Measurements from ENCODE around the gene SSUH2. TPM values are rescaled to one million over a fixed set of nuclear protein-coding genes. Genes with fewer than 3 reads are reported as not detected.

SSUH2 gene
- total and polyA plus RNA-seq, 2 donors from 2014 or later = 0.44 to 0.88 TPM

DNA sequence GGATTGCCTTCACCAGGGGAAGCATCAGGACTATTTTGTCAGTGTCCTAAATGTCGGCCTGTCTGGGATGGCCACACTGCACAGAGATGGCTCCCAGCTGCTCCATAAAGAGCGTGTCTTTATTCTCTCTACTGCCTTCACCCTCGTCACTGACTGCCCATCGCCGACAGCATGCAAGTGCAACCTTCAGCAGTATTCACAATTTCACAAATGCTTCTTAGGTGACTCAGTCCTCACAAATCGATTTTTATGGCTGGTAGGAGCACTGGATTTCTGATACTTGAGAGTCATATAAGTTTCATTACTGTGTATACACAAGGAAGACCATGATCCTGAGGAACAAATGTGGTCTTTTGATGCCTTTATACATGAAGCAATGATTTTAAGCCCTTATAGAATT, 1.1 kb upstream of the SSUH2 start:
- Histone ChIP-seq H3K4me3 (ENCODE audit: low read length in 3 of 3) (no peak overlapping the region), H3K27me3 (ENCODE audit: control insufficient read depth, insufficient read depth, low read length) (no peaks in the 10 kb centered on the region), H3K27ac (ENCODE audit: low read depth in 2 of 2, low read length in 2 of 2) (no peak overlapping the region), H3K9me3 (ENCODE audit: control insufficient read depth in 2 of 3, insufficient read depth in 1 of 3, low read length in 3 of 3) (no peaks in the 10 kb centered on the region), H3K9ac (ENCODE audit: low read length in 3 of 3) (no peak overlapping the region), H3K36me3 (ENCODE audit: control insufficient read depth in 2 of 3, insufficient read depth in 3 of 3, low read length in 3 of 3) (no peaks in the 10 kb centered on the region), H3K4me1 (ENCODE audit: control insufficient read depth in 2 of 3, insufficient read depth in 2 of 3, low read depth in 1 of 3, low read length in 3 of 3) (no peaks in the 10 kb centered on the region)
- FAIRE-seq (no peak), DNase-seq (no peak)
- intact Hi-C loops (cut with DNase I) = no loop called here
- no peak for TF ChIP-seq CTCF (IDR thresholded peaks at IDR 0.05; ENCODE audit: borderline replicate concordance, extremely low read depth, insufficient read depth)

DNA sequence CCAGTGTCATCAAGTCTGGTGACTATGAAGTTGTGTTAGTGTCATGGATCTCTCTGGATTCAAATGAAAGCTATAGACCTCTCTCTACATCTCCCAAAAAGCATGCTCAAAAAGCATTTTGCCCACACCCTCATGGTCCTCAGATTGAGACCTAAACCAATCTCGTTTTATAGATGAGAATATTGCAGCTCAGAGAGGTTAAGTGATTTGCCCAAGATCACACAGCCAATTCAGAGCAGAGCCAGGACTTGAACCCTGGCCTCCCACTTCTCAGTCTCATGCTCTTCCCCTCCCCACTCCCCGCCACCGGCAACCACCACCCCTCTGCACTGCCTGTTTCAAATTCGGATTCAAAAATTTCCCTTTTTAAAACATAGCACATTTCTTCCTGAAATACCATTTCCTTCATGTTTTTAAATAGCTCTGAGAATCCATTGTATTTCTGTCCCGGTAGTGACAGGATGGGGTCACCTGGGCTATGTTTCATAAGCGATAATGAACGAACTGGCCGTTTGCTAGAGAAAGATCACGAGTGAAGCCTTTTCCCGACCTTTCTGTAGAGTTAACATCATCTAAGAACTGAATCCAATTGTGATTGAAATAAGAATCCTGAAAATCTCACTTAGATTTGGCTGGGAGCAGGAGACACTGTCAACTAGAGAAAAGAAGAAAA, 769 bp downstream of the SSUH2 start:
- Histone ChIP-seq H3K4me3 (ENCODE audit: low read length in 3 of 3) (no peak overlapping the region), H3K4me1 (ENCODE audit: control insufficient read depth in 2 of 3, insufficient read depth in 2 of 3, low read depth in 1 of 3, low read length in 3 of 3) (no peaks in the 10 kb centered on the region), H3K27ac (ENCODE audit: low read depth in 2 of 2, low read length in 2 of 2) (no peak overlapping the region), H3K27me3 (ENCODE audit: control insufficient read depth, insufficient read depth, low read length) (no peaks in the 10 kb centered on the region), H3K9me3 (ENCODE audit: control insufficient read depth in 2 of 3, insufficient read depth in 1 of 3, low read length in 3 of 3) (no peaks in the 10 kb centered on the region), H3K36me3 (ENCODE audit: control insufficient read depth in 2 of 3, insufficient read depth in 3 of 3, low read length in 3 of 3) (no peaks in the 10 kb centered on the region), H3K9ac (ENCODE audit: low read length in 3 of 3) (no peak overlapping the region)
- no peak for FAIRE-seq
- no peak for DNase-seq
- intact Hi-C loops (cut with DNase I) = no loop called here
- no peak for TF ChIP-seq CTCF (IDR thresholded peaks at IDR 0.05; ENCODE audit: borderline replicate concordance, extremely low read depth, insufficient read depth)

GRCh38 chr3:8642001-8642400, 2.6 kb downstream of the SSUH2 start:
- no peaks in the 10 kb centered on the region for H3K9me3 ChIP-seq (ENCODE audit: control insufficient read depth in 2 of 3, insufficient read depth in 1 of 3, low read length in 3 of 3)
- H3K9ac ChIP-seq (ENCODE audit: low read length in 3 of 3) = no peak overlapping the region
- no peaks in the 10 kb centered on the region for H3K27me3 ChIP-seq (ENCODE audit: control insufficient read depth, insufficient read depth, low read length)
- H3K27ac ChIP-seq (ENCODE audit: low read depth in 2 of 2, low read length in 2 of 2) = no peak overlapping the region
- no peak for TF ChIP-seq CTCF (IDR thresholded peaks at IDR 0.05; ENCODE audit: borderline replicate concordance, extremely low read depth, insufficient read depth)
- no peaks in the 10 kb centered on the region for H3K4me1 ChIP-seq (ENCODE audit: control insufficient read depth in 2 of 3, insufficient read depth in 2 of 3, low read depth in 1 of 3, low read length in 3 of 3)
- no peak for FAIRE-seq
- no peak for DNase-seq
- intact Hi-C loops (cut with DNase I) = no loop called here
- no peak overlapping the region for H3K4me3 ChIP-seq (ENCODE audit: low read length in 3 of 3)
- H3K36me3 ChIP-seq (ENCODE audit: control insufficient read depth in 2 of 3, insufficient read depth in 3 of 3, low read length in 3 of 3) = no peaks in the 10 kb centered on the region

DNA sequence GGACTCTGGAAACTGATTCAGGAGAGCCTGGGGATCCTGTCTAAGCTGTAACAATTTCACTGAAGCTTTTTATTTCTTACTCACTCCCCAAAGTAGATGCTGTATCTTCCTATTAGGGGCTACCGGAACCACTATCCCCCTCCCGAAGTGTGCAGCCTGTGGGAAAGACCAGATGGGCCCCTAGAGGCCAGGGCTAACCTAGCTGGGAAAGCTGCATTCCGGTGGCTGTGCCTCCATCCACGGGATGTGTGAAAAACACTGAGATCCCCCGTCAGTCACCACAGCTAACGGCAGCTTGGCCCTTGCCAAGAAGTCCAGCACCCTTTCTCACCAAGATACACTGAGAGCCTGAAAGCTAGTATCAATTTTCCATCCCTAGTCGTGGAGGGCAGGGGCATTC, 3.1 kb downstream of the SSUH2 start:
- no peaks in the 10 kb centered on the region for H3K27me3 ChIP-seq (ENCODE audit: control insufficient read depth, insufficient read depth, low read length)
- no peaks in the 10 kb centered on the region for H3K36me3 ChIP-seq (ENCODE audit: control insufficient read depth in 2 of 3, insufficient read depth in 3 of 3, low read length in 3 of 3)
- H3K9ac ChIP-seq (ENCODE audit: low read length in 3 of 3) = no peak overlapping the region
- DNase-seq = no peak
- no peak for TF ChIP-seq CTCF (IDR thresholded peaks at IDR 0.05; ENCODE audit: borderline replicate concordance, extremely low read depth, insufficient read depth)
- H3K4me1 ChIP-seq (ENCODE audit: control insufficient read depth in 2 of 3, insufficient read depth in 2 of 3, low read depth in 1 of 3, low read length in 3 of 3) = no peaks in the 10 kb centered on the region
- H3K9me3 ChIP-seq (ENCODE audit: control insufficient read depth in 2 of 3, insufficient read depth in 1 of 3, low read length in 3 of 3) = no peaks in the 10 kb centered on the region
- H3K27ac ChIP-seq (ENCODE audit: low read depth in 2 of 2, low read length in 2 of 2) = no peak overlapping the region
- no peak overlapping the region for H3K4me3 ChIP-seq (ENCODE audit: low read length in 3 of 3)
- intact Hi-C loops (cut with DNase I) = no loop called here
- no peak for FAIRE-seq
